NCI-H2029 (cell line): ENCODE results near the gene EML6.

Experiments
- DNase-seq: peaks from one replicate; lab custom pipeline; 2025; lab: John Stamatoyannopoulos, UW

Gene EML6

DNA sequence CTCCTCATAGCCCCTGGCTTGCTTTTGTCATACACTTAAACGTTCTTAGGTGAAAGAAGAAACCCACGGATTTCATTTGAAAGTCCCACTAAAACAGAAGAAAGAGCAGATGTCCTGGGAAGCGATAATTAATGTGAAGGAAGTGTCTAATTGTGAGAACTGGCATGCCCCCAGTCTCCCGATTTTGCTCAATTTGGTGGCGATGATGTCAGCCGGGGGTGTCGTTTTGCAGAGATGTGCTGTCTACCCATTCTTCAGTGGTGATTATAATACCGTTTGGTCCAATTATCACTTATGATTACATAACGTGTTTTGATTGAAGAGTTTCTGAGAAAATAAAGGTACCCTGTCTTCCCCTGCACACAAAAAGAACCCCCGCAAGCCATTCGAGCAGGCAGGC is 223.7 kb downstream of the EML6 start:
- DNase-seq, result no peak

DNA sequence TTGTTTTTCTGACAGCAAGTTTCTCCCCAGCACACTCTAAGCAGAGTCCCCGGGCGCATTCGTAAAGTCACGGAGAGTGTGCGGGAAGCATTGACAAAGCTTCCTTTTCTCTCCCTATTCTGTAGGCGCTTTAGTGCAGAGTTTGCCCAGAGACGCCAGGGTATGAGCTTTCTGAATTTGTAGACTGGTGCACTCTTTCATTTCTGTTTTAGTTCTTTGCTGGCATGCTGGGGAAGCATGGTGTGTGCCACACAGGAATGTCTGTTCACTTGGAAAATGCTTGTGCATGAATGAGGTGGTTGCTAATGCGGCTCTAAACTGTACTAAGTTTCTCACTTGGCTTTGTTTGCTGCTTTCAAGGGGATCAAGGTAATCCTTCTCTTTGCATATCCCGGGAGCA is 224.2 kb downstream of the EML6 start:
- no peak for DNase-seq

DNA sequence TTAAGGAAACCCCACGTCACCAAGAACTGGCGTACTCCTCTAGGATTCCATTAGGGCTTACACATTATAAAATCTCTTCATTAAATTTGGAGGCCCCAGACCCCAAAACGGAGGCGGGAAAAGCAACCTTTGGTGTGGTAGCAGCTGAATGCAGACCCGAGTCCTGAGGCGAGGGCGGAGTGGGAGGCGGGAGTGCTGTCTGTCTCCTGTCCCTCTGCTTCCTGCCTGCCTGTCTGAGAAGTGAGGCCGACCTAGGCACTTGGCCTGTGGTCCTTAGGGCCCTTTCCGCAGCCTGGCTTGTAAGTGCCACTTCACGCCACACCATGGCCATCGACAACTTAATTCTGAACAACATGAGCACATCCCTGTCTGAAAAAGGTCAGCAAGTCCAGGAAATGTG is 224.7 kb downstream of the EML6 start:
- no peak for DNase-seq

DNA sequence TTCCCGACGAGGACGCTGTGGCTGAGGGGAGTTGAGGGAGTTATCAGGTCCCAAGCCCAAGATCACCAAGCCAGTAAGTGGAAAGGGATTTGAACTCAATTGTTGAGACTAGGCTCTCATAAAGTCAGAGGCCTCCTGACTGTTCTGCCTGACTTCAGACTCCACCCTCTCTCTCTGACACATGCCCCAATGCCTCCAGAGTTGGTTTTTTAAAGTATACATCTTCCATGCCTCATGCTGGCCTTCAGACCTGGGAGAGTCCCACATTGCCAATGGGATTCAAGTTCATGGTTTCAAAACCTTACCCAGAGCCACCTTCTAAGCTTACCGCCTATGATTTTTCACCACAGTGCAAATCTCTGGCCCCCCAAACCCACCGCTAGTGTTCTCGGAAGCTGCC is 226.0 kb downstream of the EML6 start:
- no peak for DNase-seq

DNA sequence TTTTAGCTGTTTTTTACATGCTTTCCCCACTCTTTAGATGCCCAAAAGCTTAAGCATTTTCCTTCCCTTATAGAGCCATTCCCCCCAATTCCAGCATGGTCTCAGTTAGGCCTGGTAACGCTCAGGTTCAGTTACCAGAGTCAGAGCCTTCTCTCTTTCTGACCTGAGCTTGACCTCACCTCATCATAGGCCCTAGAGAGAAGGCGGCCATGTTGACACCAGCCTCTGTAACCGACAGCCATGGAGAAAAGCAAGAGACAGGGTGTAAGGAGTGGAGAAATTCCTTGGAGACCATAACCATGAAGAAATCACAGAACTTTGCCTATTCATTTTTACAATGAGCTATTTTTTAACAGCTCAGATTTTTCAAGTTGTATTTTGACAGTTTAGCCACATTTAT is 227.3 kb downstream of the EML6 start:
- DNase-seq, result no peak

DNA sequence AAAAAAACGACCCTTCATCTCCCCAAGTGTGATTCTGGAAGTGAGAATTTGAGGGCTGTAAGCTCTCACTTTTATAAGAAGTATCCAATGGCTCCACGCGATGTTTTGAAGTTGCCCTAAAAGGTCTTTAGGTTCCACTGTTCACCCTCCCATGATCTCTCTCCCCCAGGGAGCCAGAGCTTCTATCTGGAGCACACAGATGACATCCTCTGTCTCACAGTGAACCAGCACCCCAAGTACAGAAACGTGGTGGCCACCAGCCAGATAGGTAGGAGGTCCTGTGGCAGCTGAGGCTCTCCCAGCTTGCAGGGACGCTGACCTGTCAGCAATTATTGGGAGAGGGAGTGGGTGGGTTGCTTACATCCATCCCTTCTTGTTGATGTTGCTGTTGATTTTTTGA is 229.0 kb downstream of the EML6 start:
- no peak for DNase-seq

DNA sequence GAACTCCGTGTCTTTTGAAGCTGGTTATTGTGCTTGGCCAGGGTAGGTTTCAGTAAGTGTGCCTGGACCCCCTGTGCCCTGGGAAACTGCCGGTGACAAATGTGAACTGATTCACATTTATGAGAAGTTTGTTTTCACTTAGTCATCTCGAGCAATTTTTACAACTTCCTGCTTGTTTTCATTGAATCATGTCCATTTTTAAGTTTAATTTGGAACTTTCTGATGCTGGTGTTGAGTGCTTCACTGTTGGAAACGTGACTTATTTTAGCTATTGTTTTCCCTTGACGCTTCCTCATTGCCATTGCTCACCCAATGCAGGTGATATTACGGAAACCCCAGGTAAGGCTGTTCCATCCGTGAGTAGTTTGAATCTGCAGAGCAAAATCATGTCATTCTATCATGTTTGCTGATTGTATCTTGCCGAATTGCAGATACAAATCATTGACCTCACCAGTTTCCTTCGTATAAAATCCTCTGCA is 229.6 kb downstream of the EML6 start:
- no peak for DNase-seq

DNA sequence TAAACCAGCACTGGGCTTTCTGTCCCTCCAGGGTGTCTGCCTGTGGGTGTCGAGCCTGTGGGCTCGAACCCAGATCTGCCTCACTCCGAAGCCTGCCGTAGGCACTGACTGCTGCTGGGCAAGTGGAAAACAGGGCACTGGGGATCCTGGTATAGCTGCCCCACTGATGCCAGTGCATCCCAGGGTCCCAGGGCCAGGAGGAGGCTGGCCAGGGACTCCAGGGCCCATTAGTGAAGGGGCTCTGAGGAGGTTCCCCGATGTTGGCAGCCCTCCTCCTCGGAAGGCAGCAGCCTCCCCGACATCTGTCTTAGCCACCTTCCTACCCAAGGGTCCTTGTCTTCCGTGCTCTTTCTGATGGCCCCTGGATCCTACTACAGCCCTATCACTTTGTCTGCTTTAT is 230.7 kb downstream of the EML6 start:
- DNase-seq, result no peak

DNA sequence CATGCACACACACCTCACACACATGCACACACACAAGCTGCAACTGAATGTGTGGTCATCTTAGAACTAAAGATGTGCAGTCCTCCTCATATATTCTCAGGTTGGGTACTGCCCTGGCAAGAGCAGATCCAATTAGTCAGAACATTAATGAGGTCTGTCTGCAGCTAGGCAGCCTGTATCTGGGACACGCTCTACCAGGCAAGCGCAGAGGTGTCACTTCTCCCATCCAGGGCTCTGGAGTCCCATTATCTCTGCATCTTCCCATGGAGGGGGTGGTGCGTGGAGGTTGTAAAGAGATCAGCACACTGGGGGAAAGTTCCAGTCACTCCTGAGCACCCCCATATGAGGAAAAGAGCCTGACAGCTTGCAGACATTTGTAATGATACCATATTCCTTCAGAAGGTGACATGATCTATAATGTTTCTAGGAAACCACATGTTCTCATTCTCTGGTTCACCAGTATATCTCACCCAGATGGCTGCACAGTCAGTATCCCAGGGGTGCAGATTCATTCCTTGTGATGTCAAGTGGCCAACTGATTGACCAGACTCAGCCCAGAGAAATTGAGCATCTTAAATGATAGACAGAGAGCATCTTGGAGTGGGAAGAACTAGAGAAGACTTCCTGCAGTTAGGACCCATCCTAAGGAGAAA is 231.4 kb downstream of the EML6 start:
- DNase-seq, result no peak

DNA sequence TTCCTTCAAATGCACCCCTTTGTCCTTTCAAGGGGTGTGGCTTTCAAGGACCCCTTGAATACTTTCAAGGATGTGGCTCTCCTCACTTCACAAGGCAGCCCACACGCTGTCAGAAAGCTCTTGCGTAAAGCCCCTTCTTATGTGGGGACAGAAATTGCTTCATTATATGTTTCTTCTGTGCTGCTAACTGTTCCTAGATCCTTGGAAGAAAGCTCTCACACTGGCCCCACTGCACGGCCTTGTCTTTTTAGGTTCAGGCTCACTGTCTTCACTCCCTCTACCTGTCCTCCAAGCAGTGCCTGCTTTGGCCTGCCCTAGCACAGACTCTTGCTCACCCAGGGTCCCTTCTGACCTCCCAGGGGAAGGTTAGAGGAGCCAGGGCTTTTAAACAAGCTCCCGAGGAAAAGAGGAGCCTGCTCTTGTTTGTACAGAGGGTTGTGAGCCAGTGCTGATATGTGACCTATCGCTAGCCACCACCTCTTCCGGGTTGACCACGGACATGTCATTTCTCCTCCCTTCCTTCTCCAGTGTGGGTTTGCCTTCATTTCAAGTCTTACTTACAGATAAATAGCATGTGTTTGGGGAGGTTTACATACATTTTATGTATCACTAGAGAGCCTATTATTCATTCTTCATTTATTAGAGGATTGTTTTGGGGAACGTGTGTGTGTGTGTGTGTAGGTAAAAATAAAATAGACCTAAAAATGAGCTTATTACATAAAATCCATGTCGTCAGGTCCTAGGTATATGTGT is 232.1 kb downstream of the EML6 start:
- peak; percentile 6 for DNase-seq

DNA sequence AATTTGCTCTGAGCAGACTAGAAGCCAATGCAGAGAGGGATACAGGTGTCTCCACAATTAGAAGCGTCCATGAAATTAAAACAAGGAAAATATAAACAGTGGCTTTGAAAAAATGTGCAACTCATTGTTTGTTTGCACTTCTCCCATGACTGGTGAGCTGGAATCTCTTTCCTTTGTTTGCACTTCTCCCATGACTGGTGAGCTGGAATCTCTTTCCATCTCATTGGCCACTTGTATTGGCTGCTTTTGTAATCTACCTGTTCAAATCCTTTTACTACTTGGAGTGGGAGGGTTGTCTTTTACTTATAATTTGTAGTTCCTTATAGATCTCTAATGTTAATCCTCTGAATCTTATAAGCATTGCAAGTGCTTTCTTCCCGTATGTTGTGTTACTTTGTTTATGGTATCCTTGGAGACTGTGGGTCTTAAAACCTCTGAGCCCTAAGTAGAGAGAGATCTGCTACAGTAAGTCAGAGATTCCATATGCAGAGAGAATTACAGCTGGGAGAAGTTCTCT is 232.7 kb downstream of the EML6 start:
- peak; percentile 2 for DNase-seq

DNA sequence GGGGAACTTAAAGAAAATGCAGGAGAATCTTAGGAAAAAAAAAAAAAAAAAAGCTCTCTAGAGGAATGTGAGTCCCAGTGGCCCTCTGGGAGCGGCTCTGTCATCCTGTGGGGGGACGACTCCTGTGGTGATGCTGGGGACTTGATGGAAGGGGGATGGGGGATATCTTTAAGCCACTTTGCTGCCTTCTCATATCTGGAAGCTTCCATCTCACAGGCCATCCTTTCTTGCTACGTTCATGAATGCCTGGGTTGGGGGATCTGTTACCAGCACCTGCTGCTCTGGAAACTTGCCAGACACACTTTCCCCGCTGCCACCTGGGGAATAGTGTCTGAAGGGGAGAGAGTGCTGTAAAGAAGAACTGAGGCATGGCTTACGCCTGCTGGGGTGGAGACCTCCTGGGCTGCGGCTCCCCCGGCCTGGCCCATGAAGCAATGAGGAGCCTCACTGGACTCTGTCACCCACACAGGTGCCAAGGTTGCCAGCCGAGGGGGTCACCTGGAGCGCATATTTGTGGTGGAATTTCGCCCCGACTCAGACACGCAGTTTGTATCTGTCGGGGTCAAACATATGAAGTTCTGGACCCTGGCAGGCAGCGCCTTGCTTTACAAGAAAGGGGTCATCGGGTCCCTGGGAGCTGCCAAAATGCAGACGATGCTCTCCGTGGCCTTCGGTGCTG is 234.0 kb downstream of the EML6 start:
- no peak for DNase-seq

DNA sequence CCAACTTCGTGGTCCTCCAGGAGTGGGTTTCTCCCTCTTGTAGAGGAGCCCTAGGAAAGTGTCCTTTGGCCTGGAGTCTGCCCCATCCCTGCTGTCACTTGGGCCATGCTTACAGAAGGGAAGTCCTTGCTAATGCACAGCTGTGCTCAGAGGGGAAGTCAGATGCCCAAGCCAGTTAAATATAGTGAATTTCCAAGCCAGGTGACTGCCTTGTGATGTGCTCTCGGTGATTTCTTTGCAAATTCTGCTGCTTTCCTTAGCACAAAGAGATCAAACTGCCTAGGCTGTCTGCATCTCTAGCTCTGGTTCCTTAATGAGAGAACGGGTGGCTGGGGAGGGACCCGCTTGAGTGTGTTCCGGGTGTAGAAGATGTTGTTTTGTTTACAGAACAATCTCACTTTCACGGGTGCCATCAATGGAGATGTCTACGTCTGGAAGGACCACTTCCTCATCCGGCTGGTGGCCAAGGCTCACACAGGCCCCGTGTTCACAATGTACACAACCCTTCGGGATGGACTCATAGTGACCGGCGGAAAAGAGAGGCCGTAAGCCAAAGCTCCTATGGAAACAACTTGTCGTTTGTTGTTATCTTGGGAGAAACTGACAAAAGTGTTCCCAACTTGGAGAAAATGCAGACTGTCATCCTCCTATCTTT is 235.4 kb downstream of the EML6 start:
- no peak for DNase-seq

DNA sequence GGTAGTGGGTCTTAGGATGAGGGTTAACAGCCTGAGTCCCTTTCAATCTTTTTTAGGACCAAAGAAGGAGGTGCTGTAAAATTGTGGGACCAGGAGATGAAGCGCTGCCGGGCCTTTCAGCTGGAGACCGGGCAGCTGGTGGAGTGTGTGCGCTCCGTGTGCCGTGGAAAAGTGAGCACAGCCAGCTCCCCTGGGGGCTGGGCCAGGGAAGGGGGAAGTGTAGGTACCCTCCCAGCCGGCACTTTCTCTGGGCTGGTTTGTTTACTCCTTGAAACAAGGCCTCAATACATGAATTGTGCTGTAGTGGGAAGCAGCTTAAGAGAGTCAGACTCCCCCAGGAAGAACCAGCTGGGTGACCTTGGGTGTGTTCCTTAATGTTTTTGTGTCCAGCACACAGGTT is 236.7 kb downstream of the EML6 start:
- no peak for DNase-seq

DNA sequence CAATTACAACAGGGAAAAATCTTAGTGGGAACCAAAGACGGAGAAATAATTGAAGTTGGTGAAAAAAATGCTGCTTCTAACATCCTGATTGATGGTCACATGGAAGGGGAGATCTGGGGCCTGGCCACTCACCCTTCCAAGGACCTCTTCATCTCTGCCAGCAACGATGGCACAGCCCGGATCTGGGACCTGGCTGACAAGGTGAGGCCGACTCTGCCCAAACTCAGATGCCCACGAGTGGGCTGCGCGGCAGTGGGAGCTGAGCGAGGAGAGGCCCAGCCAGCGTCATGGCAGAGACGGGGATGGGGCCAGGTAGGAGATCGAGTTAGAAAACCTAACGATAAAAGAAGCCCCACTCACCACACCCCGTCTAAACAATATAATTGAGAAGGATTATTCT is 239.0 kb downstream of the EML6 start:
- DNase-seq, result no peak

DNA sequence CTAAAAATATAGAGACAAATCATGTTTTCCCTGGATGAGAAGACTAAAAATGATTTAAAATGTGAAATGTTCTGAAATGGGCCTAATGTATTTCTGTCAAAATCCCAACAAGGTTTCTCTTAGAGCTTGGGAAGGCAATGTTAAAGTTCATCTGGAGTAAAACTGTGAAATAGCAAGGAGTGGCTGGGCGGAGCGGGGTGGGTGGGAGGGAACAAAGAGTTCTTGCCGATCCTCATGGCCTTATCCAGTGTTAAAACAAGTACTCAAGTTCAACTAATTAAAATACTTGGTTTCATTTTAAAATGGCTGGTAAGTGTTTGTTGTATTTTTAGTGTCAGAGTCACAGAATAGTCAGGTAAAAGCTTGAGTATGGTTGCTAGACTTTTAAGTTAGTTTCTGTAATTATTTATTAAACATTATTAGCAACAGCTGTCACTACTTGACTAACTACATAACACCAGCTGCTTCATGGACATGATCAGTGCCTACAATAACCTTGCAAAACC is 239.5 kb downstream of the EML6 start:
- no peak for DNase-seq

DNA sequence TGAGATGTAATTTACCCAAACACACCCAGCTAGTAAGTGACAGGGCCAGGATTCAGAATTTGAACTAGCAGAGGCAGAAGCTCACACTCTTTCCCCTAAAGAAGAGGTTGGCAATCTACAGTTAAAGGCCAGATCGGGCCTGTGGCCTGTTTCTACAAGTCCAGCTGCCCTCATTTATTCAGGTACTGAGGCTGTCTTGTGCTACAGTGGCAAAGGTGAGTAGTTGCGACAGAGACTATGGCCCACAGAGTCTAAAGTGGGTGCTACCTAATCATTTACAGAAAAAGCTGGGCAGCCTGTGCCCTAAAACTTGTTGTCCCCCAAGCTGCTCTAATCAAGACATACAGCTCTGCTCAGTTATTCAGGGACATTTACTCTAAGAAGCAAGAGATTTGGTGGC is 240.0 kb downstream of the EML6 start:
- no peak for DNase-seq

DNA sequence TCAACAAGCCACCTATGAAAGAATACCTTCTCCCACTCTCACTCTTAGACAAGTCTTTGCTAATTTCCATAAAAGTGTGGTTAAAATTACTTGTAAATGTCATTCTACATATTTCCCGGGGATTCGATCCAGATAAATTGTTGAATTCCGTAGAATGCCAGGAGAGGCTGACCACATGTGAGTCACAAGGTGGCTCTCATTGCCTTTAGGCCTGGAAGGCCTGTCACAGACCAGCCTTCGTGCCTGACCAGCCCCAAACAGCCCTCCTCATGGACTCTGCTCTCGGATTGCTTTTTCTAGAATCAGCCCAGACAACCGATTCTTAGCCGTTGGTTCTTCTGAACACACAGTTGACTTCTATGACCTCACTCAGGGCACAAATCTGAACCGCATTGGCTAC is 240.8 kb downstream of the EML6 start:
- no peak for DNase-seq

DNA sequence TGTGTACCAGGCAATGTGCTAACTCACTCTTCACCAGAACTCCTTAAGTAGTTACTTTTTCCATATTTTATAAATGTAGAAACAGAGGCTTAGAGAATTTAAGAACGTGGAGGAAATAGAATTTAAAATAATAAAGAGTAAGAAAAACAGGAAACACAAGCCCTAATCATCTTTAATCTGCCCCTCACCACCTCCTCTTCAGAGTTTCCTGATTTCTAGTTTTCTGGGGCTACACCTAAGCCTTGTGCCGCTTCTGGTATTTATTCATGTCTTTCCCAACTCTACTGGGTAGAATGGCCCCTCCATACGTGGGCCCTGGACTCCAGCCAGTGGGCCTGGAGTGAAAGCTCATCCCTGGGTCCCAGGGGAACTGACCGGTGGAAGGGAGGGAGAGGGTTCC is 241.4 kb downstream of the EML6 start:
- DNase-seq, result no peak

DNA sequence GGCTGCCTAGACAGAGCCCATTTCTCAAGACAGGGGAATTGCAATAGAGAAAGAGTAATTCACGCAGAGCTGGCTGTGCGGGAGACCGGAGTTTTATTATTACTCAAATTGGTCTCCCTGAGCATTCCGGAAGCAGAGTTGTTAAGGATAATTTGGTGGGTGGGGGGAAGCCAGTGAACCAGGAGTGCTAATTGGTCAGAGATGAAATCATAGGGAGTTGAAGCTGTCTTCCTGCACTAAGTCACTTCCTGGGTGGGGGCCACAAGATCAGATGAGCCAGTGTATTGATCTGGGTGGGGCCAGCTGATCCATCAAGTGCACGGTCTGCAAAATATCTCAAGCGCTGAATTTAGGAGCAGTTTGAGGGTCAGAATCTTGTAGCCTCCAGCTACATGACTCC is 242.0 kb downstream of the EML6 start:
- no peak for DNase-seq

DNA sequence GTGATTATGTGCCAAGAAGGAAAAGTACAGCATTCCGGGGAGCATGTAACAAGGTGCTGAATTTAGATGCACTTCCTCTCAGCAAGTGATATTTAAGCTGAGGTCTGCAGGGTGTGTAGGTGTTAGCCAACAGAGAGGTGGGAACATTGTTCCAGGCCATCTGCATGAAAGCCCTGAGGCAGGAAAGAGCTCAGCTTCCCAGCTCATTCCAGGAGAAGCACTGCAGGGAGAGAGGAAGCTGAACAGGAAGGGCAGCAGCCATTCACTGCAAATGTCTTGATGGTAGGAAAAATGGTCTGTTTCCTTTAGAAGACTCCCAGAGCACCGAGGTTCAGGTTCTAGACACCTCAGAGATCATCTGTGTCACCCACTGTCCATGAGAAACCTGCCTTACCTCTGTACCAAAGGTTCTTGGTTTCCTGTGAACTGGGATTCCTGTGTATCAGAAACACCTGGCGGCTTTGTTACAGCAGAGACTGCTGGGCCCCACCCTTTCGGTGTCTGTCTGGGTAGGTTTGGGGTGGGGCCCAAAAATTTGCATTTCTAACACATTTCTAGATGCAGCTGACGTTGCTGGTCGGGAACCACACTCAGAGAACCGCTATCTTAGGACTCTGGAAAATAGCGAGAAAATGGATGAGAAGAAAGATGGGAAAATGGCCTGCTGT is 242.8 kb downstream of the EML6 start:
- DNase-seq, result no peak

DNA sequence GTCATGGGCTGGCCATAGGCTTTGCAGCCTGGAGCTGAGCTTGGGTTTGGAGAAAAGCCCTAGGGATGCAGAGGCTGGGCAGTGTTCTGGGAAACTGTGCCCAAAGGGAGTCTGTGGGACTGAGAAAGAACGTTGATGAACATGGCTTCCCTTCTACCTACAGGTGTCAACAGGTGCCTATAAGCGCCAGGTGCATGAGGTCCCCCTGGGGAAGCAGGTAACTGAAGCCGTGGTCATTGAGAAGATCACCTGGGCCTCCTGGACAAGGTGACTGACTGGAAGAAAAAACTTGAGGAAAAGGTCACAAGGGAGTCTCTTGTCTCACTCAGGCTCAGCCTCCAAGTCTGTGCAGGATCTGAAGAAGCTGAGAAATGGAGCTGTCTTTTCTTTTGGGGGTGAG is 243.4 kb downstream of the EML6 start:
- no peak for DNase-seq
